H1 (cell line): ENCODE data around the gene SHH. TPM values are rescaled to one million over a fixed set of nuclear protein-coding genes. Genes with fewer than 3 reads are reported as not detected.

Experiments
- CTCF ChIA-PET: fragments of 300-600 bp; sonication (Branson Sonifier 250); formaldehyde crosslinking; loops from one replicate; lab custom pipeline; 2021; ENCODE audit not compliant: partially characterized antibody; lab: Charles Lee
- POLR2A ChIA-PET: fragments of 300-600 bp; sonication (Branson Sonifier 250); formaldehyde crosslinking; loops from one replicate; lab custom pipeline; 2021; ENCODE audit warnings: inconsistent platforms; ENCODE audit not compliant: partially characterized antibody; lab: Charles Lee
- DNase-seq, 2 experiments: peaks; one replicate each; pipeline versions ENCODE4 v3.0.0 to v3.0.0-alpha.2; 2010 to 2022; ENCODE audit warnings: low spot score in 2 of 2, low read depth in 1 of 2, mixed read lengths in 1 of 2
- FAIRE-seq: peaks from 2 replicates; lab custom pipeline; 2011; peaks lifted over from hg19 to GRCh38; lab: Jason Lieb, UNC
- H2AFZ ChIP-seq: 2 replicates; pipeline ENCODE4 v1.8.1; 2012; ENCODE audit warnings: low read length, inconsistent platforms
- H2AK5ac ChIP-seq: 2 replicates; pipeline ENCODE4 v1.6.1; 2013; ENCODE audit warnings: low read depth, low read length
- H2BK120ac ChIP-seq: replicated peaks from 2 replicates; pipeline ENCODE3; 2013; ENCODE audit warnings: low read depth, low read length, inconsistent platforms
- H2BK12ac ChIP-seq: 2 replicates; pipeline ENCODE4 v1.6.1; 2013; ENCODE audit warnings: low read depth, low read length
- H2BK15ac ChIP-seq: 2 replicates; pipeline ENCODE4 v1.6.1; 2013; ENCODE audit warnings: low read length
- H2BK20ac ChIP-seq: 2 replicates; pipeline ENCODE4 v1.6.1; 2013; ENCODE audit warnings: low read length
- H2BK5ac ChIP-seq: 2 replicates; pipeline ENCODE4 v1.6.1; 2013; ENCODE audit warnings: low read depth, low read length
- H3K14ac ChIP-seq: 2 replicates; pipeline ENCODE4 v1.6.1; 2013; ENCODE audit warnings: inconsistent platforms; ENCODE audit not compliant: insufficient read length
- H3K18ac ChIP-seq: 2 replicates; pipeline ENCODE4 v1.6.1; 2013; ENCODE audit warnings: low read length; ENCODE audit errors: extremely low read depth
- H3K23ac ChIP-seq: 2 replicates; pipeline ENCODE4 v1.6.1; 2013; ENCODE audit warnings: inconsistent platforms; ENCODE audit not compliant: insufficient read length
- H3K23me2 ChIP-seq: 2 replicates; pipeline ENCODE4 v1.6.1; 2013; ENCODE audit warnings: low read depth, low read length
- H3K27ac ChIP-seq: 2 replicates; pipeline ENCODE4 v1.6.1; 2011; ENCODE audit warnings: low read depth, low read length, inconsistent platforms
- H3K27me3 ChIP-seq, 4 experiments: replicated peaks in 1 of 4; 1 replicate in 1 of 4; 2 replicates in 3 of 4; pipeline versions ENCODE4 v1.6.1 to v1.8.1; 2011 to 2013; ENCODE audit warnings: low read length in 3 of 4, mild to moderate bottlenecking in 3 of 4, inconsistent platforms in 2 of 4, mixed read lengths in 2 of 4, moderate library complexity in 1 of 4; ENCODE audit not compliant: control insufficient read depth in 3 of 4, insufficient read depth in 3 of 4; ENCODE audit errors: extremely low read depth in 1 of 4
- H3K36me3 ChIP-seq, 4 experiments: 2 replicates each; pipeline versions ENCODE4 v1.6.1 to v1.8.1; 2011 to 2013; ENCODE audit warnings: mild to moderate bottlenecking in 4 of 4, low read length in 3 of 4, moderate library complexity in 2 of 4, control low read depth in 1 of 4, inconsistent platforms in 1 of 4; ENCODE audit not compliant: insufficient read depth in 4 of 4, control insufficient read depth in 2 of 4
- H3K4ac ChIP-seq: replicated peaks from 2 replicates; pipeline ENCODE3; 2013; ENCODE audit warnings: low read length, low read depth, mixed read lengths, inconsistent platforms; ENCODE audit not compliant: insufficient read length
- H3K4me1 ChIP-seq, 4 experiments: replicated peaks in 1 of 4; 1 replicate in 1 of 4; 2 replicates in 3 of 4; pipeline versions ENCODE4 v1.6.1 to v1.8.1; 2011 to 2013; ENCODE audit warnings: low read length in 3 of 4, inconsistent platforms in 2 of 4, mixed read lengths in 1 of 4; ENCODE audit not compliant: insufficient read depth in 4 of 4, control insufficient read depth in 3 of 4
- H3K4me2 ChIP-seq, 2 experiments: 2 replicates each; pipeline versions ENCODE4 v1.6.1 to v1.8.1; 2011 to 2013; ENCODE audit warnings: low read depth in 2 of 2, low read length in 2 of 2, control low read depth in 1 of 2, inconsistent platforms in 1 of 2, mild to moderate bottlenecking in 1 of 2; ENCODE audit not compliant: insufficient read depth in 1 of 2
- H3K4me3 ChIP-seq, 4 experiments: fragments of 200-600, 300-600 bp in 1 of 4; sonication (generic), shearing (Covaris generic), sonication (Bioruptor Twin) in 1 of 4; 2 replicates each; pipeline versions ENCODE4 v1.5.1 to v1.8.1; 2011 to 2016; ENCODE audit warnings: low read length in 4 of 4, low read depth in 3 of 4, control low read depth in 2 of 4, inconsistent platforms in 2 of 4, mild to moderate bottlenecking in 2 of 4, mixed read lengths in 1 of 4, moderate library complexity in 1 of 4; ENCODE audit not compliant: insufficient read depth in 2 of 4; ENCODE audit errors: extremely low read depth in 1 of 4
- H3K56ac ChIP-seq: replicated peaks from 2 replicates; pipeline ENCODE3; 2013; ENCODE audit warnings: low read depth, mild to moderate bottlenecking, mixed read lengths, low read length, inconsistent platforms; ENCODE audit not compliant: insufficient read length
- H3K79me1 ChIP-seq: 2 replicates; pipeline ENCODE4 v1.6.1; 2013; ENCODE audit warnings: low read depth, low read length, control low read depth
- H3K79me2 ChIP-seq, 2 experiments: 2 replicates each; pipeline versions ENCODE4 v1.6.1 to v1.8.1; 2012 to 2013; ENCODE audit warnings: low read length in 2 of 2, mild to moderate bottlenecking in 2 of 2, inconsistent platforms in 1 of 2; ENCODE audit not compliant: insufficient read depth in 2 of 2, control insufficient read depth in 1 of 2
- H3K9ac ChIP-seq, 4 experiments: replicated peaks in 1 of 4; 1 replicate in 1 of 4; 2 replicates in 3 of 4; pipeline versions ENCODE4 v1.6.1 to v1.8.1; 2011 to 2013; ENCODE audit warnings: low read depth in 3 of 4, low read length in 3 of 4, control low read depth in 2 of 4, mild to moderate bottlenecking in 2 of 4, moderate library complexity in 2 of 4, inconsistent platforms in 1 of 4; ENCODE audit errors: extremely low read depth in 1 of 4
- H3K9me3 ChIP-seq, 2 experiments: 2 replicates each; pipeline versions ENCODE4 v1.6.1 to v1.8.1; 2012 to 2013; ENCODE audit warnings: mild to moderate bottlenecking in 2 of 2, moderate library complexity in 2 of 2, control low read depth in 1 of 2, inconsistent platforms in 1 of 2, low read depth in 1 of 2, low read length in 1 of 2, mixed read lengths in 1 of 2; ENCODE audit not compliant: insufficient read depth in 2 of 2
- H4K20me1 ChIP-seq, 2 experiments: replicated peaks in 1 of 2; 2 replicates each; pipeline versions ENCODE3 to v1.8.1; 2011 to 2013; ENCODE audit warnings: inconsistent platforms in 2 of 2, low read length in 2 of 2, mild to moderate bottlenecking in 1 of 2; ENCODE audit not compliant: insufficient read depth in 2 of 2, control insufficient read depth in 1 of 2
- H4K5ac ChIP-seq: 2 replicates; pipeline ENCODE4 v1.6.1; 2013; ENCODE audit warnings: low read length, low read depth, mixed read lengths, inconsistent platforms; ENCODE audit not compliant: insufficient read length
- H4K8ac ChIP-seq: 2 replicates; pipeline ENCODE4 v1.8.0; 2013; ENCODE audit warnings: mild to moderate bottlenecking, moderate library complexity, low read length, inconsistent platforms; ENCODE audit not compliant: insufficient read depth; ENCODE audit errors: extremely low read depth
- H4K91ac ChIP-seq: replicated peaks from 2 replicates; pipeline ENCODE3; 2013; ENCODE audit warnings: low read length, mixed read lengths, inconsistent platforms; ENCODE audit not compliant: insufficient read length
- ASH2L ChIP-seq: fragments of 200-600, 300-600 bp; sonication (generic); IDR thresholded peaks from one replicate; pipeline ENCODE4 v1.7.1; 2017; ENCODE audit warnings: low read length
- ATF3 ChIP-seq: IDR thresholded peaks from 2 replicates; pipeline ENCODE4 v1.6.1; 2011; ENCODE audit warnings: low read depth, mild to moderate bottlenecking, low read length; ENCODE audit not compliant: insufficient read depth
- CREB1 ChIP-seq: IDR thresholded peaks from 2 replicates; pipeline ENCODE4 v1.6.1; 2012; ENCODE audit warnings: inconsistent platforms
- CTBP2 ChIP-seq: IDR thresholded peaks from 2 replicates; pipeline ENCODE4 v1.7.0; 2011; ENCODE audit warnings: borderline replicate concordance, mild to moderate bottlenecking, moderate library complexity, mixed read lengths, low read length; ENCODE audit not compliant: insufficient read depth, insufficient read length
- GABPA ChIP-seq: IDR thresholded peaks from 2 replicates; pipeline ENCODE4 v1.6.1; 2011; ENCODE audit warnings: mild to moderate bottlenecking, low read length, moderate library complexity, borderline replicate concordance; ENCODE audit not compliant: insufficient read depth
- GTF2F1 ChIP-seq: IDR thresholded peaks from 2 replicates; pipeline ENCODE4 v1.6.1; 2012; ENCODE audit warnings: low read depth, low read length, improper control_type of control experiment, borderline replicate concordance
- KDM4A ChIP-seq: IDR thresholded peaks from one replicate; pipeline ENCODE4 v1.7.1; 2012; ENCODE audit warnings: low read depth, mild to moderate bottlenecking, moderate library complexity, low read length, inconsistent platforms; ENCODE audit not compliant: severe bottlenecking
- RBBP5 ChIP-seq: IDR thresholded peaks from 2 replicates; pipeline ENCODE4 v1.7.1; 2012; ENCODE audit warnings: low read depth, mild to moderate bottlenecking, inconsistent platforms, low read length, moderate library complexity, borderline replicate concordance
- SIRT6 ChIP-seq: IDR thresholded peaks from one replicate; pipeline ENCODE4 v1.7.1; 2012; ENCODE audit warnings: low read length, inconsistent platforms
- TAF7 ChIP-seq: optimal IDR thresholded peaks from 2 replicates; pipeline ENCODE3; 2011; ENCODE audit warnings: low read depth, mild to moderate bottlenecking, inconsistent platforms, low read length, moderate library complexity, borderline replicate concordance
- TBP ChIP-seq: IDR thresholded peaks from 2 replicates; pipeline ENCODE4 v1.6.1; 2011; ENCODE audit warnings: low read depth, low read length, improper control_type of control experiment
- WGBS, 2 experiments: shearing (Covaris generic) in 1 of 2; methylation state at CpG; one replicate each; pipeline versions ENCODE4 v1.1.6 to v1.1.7; 2013 to 2015; ENCODE audit warnings: low lambda C conversion rate in 2 of 2, mixed read lengths in 2 of 2, inconsistent platforms in 1 of 2, low coverage in 1 of 2, missing lambda C conversion rate in 1 of 2; ENCODE audit not compliant: insufficient replicate concordance in 2 of 2, insufficient coverage in 1 of 2, insufficient read length in 1 of 2; ENCODE audit errors: extremely low coverage in 1 of 2, missing lambda C conversion rate in 1 of 2; 5-methylcytosine and 5-hydroxymethylcytosine counted together
- polyA plus RNA-seq, 7 experiments: library from polyadenylated mRNA; depleted of rRNA in 3 of 7; stranded (reverse) in 5 of 7; unstranded in 2 of 7; fragments of >200 nt in 5 of 7; fragments of 200-250 nt in 2 of 7; gene quantifications; 1 replicate in 5 of 7; 2 replicates in 1 of 7; 4 replicates in 1 of 7; pipeline versions ENCODE4 v1.2.1 to v1.2.3, GENCODE V29; 2011 to 2013; ENCODE audit warnings: missing spikeins in 2 of 7, mixed read lengths in 2 of 7
- total RNA-seq: library from RNA; stranded (reverse); fragmentation: NEBNext Ultra II Directional; extraction: Animal tissue kit (Norgen Biotek cat#: 25700); gene quantifications from 2 replicates; pipeline ENCODE4 v1.2.1, GENCODE V29; 2021

SHH gene
- total and polyA plus RNA-seq, 2 of the 8 experiments (the other 6 are each of a cell fraction or from before 2014, with no cell fraction given): not detected

GRCh38 chr7:155816192-155816508, 3.9 kb upstream of the SHH start:
- H4K20me1 ChIP-seq: peaks cover 6 to 16% of the 10 kb centered on the region in 2 experiments
- CTCF ChIA-PET: interaction anchor here (0.6 to 1.6 kb wide), 4 partner anchors 149 to 1009 kb away, joined by 3 to 5 read pairs (median 4); no protein-coding TSS in a partner anchor
- H3K36me3 ChIP-seq: no peaks in the 10 kb centered on the region
- no peak overlapping the region for H2BK120ac ChIP-seq
- H3K18ac ChIP-seq: no peak overlapping the region
- no peak overlapping the region for H3K4me3 ChIP-seq
- no peak overlapping the region for H3K4ac ChIP-seq
- no peak overlapping the region for H3K9ac ChIP-seq
- H3K4me2 ChIP-seq: no peak overlapping the region
- H2BK12ac ChIP-seq: no peak overlapping the region
- peaks cover 2% of the 10 kb centered on the region; the same call in 1 of the 2 replicates for H3K23me2 ChIP-seq
- no peak overlapping the region for H3K23ac ChIP-seq
- no peak overlapping the region for H3K27ac ChIP-seq
- no peaks in the 10 kb centered on the region for H3K79me1 ChIP-seq
- H2BK20ac ChIP-seq: no peak overlapping the region
- peaks cover 0 to 6% of the 10 kb centered on the region in 2 experiments; a peak in 1 of 4 replicates for H3K9me3 ChIP-seq
- H2AK5ac ChIP-seq: no peak overlapping the region
- no peak overlapping the region for H4K91ac ChIP-seq
- FAIRE-seq (no peak), DNase-seq (no peak)
- no peak overlapping the region for H2BK15ac ChIP-seq
- POLR2A ChIA-PET: no interaction called here
- no peak overlapping the region for H2BK5ac ChIP-seq
- H3K56ac ChIP-seq: no peak overlapping the region
- H4K5ac ChIP-seq: no peak overlapping the region
- H3K4me1 ChIP-seq: peaks cover 0 to 24% (median 12%) of the 10 kb centered on the region in 4 experiments; a peak in 6 of 7 replicates
- no peak overlapping the region for H3K14ac ChIP-seq
- 90% methylated on average over 12 of the region's 12 CpGs; no CpG with 5 or more reads in 1 of the 2 experiments for WGBS, 2 experiments
- H2AFZ ChIP-seq: no peak overlapping the region
- H3K27me3 ChIP-seq: peaks cover 36 to 49% (median 40%) of the 10 kb centered on the region in 4 experiments
- TF ChIP-seq ASH2L (no peak), TBP (no peak), CREB1 (no peak), SIRT6 (no peak), KDM4A (no peak), RBBP5 (no peak), GTF2F1 (no peak), ATF3 (no peak), CTBP2 (no peak), TAF7 (no peak), GABPA (no peak)
- H3K79me2 ChIP-seq: no peaks in the 10 kb centered on the region
- no peak overlapping the region for H4K8ac ChIP-seq
